Activated CD4-positive, alpha-beta T cell treated with anti-CD3 and anti-CD28 coated beads for 48 hours (primary cell): Measurements from ENCODE around the gene MLH1.
A peak's percentile ranks its signal among the peaks of the same experiment; 100 is the strongest.
"Not testable (repeated sequence)": the region's sequence is repeated elsewhere in the genome, so short reads cannot be mapped to it uniquely, and the experiment has no call there.

Experiments
- DNase-seq: peaks from one replicate; pipeline ENCODE4 v3.0.0-alpha.2; 2020

The MLH1 gene

GRCh38 chr3:36993326-36994283 is at the start of gene MLH1:
MLH1 (plus strand) TSS chr3:36993518; CDS start chr3:36993548, 30 bp downstream.
- DNase-seq = peak; percentile 99

GRCh38 chr3:36943601-36944000 is 49.7 kb upstream of the MLH1 start:
- no peak for DNase-seq

- DNase-seq = peak; percentile 60
Measured at GRCh38 chr3:36944012-36944640, 49.2 kb upstream of the MLH1 start.

- peak; percentile 86 for DNase-seq
Measured at GRCh38 chr3:36944641-36945270, 48.6 kb upstream of the MLH1 start, which contains the start of gene TRANK1. TRANK1 (minus strand) TSS chr3:36945054; CDS start chr3:36944809, 245 bp downstream.

GRCh38 chr3:36945333-36945980 is 47.9 kb upstream of the MLH1 start:
- DNase-seq = no peak

GRCh38 chr3:36947814-36948213 is 45.5 kb upstream of the MLH1 start:
- DNase-seq = not testable (repeated sequence)

GRCh38 chr3:36954452-36955134 is 38.7 kb upstream of the MLH1 start:
- DNase-seq = no peak

- no peak for DNase-seq
Measured at GRCh38 chr3:36956155-36956554, 37.2 kb upstream of the MLH1 start.

GRCh38 chr3:36957063-36957462 is 36.3 kb upstream of the MLH1 start:
- no peak for DNase-seq

- no peak for DNase-seq
Measured at GRCh38 chr3:36957862-36958686, 35.2 kb upstream of the MLH1 start.

- DNase-seq = no peak
Measured at GRCh38 chr3:36959821-36960220, 33.5 kb upstream of the MLH1 start.

- no peak for DNase-seq
Measured at GRCh38 chr3:36960502-36960901, 32.8 kb upstream of the MLH1 start.

- DNase-seq = not testable (repeated sequence)
Measured at GRCh38 chr3:36963008-36963407, 30.3 kb upstream of the MLH1 start.

GRCh38 chr3:36964331-36964730 is 29.0 kb upstream of the MLH1 start:
- no peak for DNase-seq

GRCh38 chr3:36964817-36965216 is 28.5 kb upstream of the MLH1 start:
- DNase-seq = no peak

GRCh38 chr3:36965440-36965839 is 27.9 kb upstream of the MLH1 start:
- no peak for DNase-seq

GRCh38 chr3:36969085-36969484 is 24.2 kb upstream of the MLH1 start:
- DNase-seq = no peak

- peak; percentile 62 for DNase-seq
Measured at GRCh38 chr3:36969540-36970432, 23.5 kb upstream of the MLH1 start.

- no peak for DNase-seq
Measured at GRCh38 chr3:36972163-36972562, 21.2 kb upstream of the MLH1 start.

GRCh38 chr3:36973139-36973538 is 20.2 kb upstream of the MLH1 start:
- no peak for DNase-seq
